HG02571 (cell line): ENCODE results near the gene COX8A.

Source experiments
- ATAC-seq: cut with Tn5 transposase; IDR thresholded peaks from one replicate; pipeline ENCODE4 v1.9.1; 2021; ENCODE audit warnings: mild to moderate bottlenecking, moderate library complexity; ENCODE audit not compliant: unreplicated experiment

The COX8A gene

GRCh38 chr11:64001484-64002420 is 27.3 kb downstream of the COX8A start:
- no peak for ATAC-seq

DNA sequence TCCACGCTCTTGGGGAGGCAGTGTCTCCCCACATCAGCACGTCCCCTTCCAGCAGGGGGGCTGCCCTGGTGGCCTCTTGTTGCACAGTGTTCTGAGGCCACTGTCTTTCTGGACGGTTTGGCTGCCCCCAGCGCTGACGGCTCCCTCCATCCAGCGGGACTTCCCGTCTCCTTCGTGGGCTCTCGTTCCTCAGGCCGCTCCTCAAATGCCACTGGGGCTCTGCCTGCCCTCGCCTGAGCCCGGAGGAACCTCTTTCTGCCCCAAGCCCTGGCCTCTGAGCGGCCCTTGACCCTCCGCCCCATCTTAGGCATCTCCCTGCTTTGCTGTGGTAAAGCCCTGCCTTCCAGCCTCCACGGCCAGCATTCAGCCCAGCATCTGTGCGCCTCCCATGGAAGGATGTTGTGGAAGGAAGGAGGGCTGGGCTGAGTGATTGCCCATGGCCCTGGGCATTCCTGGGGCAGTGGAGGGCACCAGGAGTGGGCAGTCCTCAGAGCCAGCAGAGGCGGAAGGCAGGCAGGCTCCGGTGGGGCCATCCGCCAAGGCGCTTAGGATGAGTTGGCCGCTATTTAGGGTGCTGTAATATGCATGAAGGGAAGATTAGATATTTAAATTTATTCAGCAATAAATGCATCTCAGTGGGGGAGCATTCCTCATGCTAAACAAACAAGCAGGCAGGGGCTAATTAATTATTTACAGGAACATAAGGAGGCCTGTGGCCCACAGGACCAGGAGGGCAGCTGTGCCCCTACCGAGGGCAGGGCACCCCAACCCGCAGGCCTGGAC is 29.6 kb downstream of the COX8A start:
- no peak for ATAC-seq

GRCh38 chr11:64004590-64004984 is 30.2 kb downstream of the COX8A start:
- no peak for ATAC-seq

DNA sequence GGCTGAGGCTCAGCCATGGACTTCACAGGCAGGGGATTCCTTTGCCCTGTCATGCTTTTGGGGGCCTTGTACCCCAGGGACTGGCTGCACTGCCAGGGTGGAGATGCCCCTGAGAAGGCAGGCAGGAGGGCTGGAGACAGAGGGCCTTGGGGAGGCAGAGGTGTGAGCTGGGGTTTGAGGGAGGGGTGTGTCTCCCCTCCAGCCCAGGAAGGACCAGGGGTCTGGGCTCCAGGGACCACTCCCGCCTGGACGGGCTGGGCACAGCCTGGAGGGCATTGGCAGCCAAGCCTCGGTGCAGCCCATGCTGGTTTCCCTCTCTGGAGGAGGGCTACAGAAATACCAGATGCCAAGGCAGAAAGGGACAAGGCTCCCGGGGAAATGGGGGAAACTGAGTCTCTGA is 31.3 kb downstream of the COX8A start:
- ATAC-seq, result no peak

DNA sequence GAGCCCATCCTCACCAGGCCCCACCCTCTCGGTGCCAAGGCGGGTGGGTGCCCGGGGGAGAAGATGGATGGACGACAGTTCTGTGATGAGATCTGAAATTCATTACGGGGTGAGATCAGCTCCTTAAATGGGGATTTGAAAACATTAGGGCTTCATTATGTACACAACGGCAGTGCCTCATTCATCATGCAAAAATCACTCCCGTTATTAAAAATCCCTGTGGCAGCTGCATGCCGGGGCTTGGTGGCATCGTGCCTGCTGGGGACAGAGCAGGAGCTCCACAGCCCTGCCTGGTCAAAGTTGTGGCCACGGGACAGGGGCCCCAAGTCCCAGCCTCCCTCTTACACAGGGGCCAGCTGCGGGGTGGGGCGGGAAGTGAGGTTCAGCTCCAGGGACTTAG is 32.0 kb downstream of the COX8A start:
- no peak for ATAC-seq

GRCh38 chr11:64007160-64007628 is 32.8 kb downstream of the COX8A start:
- no peak for ATAC-seq

- no peak for ATAC-seq
These were observed 33.3 kb downstream of the COX8A start for GRCh38 chr11:64007629-64008282.

GRCh38 chr11:64008283-64008913 is 34.0 kb downstream of the COX8A start:
- no peak for ATAC-seq

DNA sequence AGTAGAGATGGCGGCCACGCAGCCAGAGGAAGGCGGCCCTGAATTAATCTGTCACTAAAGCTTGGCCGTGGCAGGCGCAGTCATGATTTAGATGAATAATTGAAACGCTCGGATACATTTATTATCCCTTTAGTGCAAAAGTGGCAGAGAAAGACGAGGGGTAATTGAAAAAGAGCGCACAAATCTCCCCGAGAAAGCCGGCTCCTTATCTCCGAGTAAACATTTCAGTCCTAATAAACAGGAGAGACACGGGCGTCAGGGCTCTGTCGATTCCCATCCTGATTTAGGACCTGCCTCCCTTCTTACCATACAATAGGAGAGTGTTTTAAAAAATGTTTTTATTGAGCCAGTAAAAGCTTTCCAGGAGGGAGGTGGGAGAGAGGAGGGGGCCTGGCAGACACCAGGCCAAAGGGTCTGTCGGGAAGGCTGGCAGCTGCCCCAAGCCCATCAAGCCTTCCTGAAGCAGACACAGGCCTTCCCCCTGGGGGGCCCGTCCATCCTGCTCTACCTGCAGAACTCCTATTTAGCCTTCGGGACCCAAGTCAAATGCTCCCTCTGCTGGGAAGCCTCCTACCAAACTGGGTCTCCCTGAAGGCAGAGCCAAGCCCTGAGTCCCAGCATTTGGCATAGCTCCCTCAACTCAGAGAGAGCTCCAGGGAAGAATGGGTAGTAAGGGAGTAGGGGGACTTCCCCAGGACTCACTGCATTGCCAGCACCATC is 34.7 kb downstream of the COX8A start:
- ATAC-seq, result no peak

- ATAC-seq, result no peak
These were observed 35.3 kb downstream of the COX8A start for GRCh38 chr11:64009710-64010109.

DNA sequence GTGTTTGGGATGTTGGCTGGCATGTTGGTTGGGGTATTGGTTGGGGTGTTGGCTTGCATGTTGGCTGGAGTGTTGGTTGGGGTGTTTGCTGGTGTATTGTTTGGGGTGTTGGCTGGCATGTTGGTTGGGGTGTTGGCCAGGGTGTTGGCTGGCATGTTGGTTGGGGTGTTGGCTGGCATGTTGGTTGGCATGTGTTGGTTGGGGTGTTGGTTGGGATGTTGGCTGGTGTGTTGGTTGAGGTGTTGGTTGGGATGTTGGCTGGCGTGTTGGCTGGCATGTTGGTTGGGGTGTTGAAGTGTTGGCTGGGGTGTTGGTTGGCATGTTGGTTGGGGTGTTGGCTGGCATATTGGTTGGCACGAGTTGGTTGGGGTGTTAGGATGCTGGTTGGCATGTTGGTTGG is 36.4 kb downstream of the COX8A start:
- no peak for ATAC-seq

GRCh38 chr11:64011371-64011770 is 37.0 kb downstream of the COX8A start:
- ATAC-seq, result no peak

DNA sequence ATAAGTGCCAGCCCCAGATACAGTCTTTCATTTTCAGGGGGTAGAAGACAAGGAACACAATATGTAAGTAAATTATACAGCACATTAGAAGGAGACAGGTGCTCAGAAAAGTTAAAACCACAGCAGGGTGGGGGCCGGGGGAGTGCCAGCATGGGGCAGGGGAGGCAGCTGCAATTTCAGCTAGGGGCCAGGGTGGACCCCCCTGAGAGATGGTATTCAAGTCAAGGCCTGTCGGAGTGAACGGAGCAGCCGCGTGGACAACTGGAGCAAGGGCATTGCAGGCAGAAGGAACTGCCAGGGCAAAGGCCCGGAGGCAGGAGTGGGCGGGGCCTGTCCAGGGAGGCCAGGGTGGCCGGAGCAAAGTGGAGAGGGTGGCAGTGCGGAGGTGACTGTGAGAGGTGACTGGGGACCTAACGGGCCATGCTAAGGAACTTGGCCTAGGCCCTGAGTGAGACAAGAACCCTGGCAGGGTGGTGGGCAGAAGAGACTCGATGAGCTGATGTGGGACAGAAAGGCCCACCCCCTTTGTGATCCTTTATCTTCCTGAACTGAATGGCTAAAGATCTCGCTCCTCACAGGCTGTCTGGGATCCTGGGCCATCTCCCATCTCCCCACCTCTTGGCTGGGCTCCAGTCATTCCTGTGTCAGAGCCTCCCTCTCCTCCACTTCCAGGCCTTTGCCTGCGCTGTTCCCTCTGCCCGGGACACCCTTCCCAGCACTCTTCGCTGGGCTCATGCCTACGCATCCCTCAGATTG is 38.9 kb downstream of the COX8A start:
- ATAC-seq, result no peak

- ATAC-seq, result no peak
These were observed 39.9 kb downstream of the COX8A start for GRCh38 chr11:64014356-64014755.

DNA sequence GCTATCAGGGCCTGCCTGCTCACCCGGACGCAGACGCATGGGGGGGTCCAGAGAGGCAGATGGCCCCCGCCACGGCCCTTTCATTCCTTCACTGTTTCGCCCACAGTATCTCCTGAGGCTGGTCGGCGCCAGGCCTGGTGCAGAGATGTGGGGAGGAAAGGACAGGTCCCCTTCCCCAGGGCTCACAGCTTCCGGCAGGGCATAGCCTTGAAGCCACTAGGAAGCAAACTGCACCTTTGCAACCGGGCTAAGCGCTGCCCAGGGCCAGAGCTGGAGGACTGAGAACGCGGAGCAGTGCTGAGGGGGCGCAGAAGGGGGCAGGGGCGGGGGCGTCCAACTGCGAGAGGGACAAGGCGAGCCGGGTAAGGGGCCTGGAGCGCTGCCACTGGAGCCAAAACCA is 41.1 kb downstream of the COX8A start:
- ATAC-seq, result no peak

DNA sequence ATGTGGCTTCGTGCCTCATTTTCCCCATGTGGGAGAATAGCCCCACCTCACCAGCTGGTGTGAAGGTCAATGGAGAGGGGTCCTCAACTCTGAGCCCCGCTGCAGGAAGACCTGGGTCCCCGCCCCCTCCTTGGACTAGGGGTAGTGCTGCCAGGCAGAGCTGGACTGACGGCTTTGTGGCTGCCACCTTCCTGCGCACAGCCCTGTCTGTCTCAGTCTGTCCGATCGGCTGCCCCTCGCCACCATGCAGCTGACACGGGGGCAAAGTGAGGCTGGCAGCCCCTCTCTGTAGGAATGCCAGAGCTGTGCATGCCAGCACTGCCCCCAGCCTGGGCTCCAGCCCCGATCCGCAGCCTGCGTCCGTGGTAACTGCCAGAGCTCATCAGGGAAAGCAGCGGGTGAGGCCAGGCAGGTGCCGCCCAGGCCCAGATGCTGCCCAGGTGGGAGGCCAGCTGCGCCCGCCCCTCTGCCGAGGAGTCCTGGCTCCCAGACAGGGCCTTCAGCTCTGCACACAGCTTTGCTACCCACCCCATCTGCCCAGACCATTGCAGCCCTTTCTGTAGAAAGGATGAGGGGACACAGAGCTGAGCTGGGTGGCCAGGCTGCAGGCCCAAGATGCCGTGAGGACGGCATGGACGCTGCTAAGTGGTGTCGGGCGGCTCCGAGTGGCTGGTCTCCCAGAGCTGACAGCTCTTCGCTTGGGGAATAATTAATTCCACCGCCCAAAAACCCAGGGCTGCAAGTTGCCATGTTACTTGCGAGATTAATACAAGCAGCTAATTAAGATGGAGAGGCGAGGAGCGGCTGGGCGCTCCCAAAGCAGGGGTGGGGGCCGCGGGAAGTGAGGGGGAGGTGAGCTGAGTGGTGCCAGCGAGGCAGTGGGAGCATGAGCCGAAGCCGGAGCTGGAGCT is 41.8 kb downstream of the COX8A start:
- ATAC-seq, result no peak

DNA sequence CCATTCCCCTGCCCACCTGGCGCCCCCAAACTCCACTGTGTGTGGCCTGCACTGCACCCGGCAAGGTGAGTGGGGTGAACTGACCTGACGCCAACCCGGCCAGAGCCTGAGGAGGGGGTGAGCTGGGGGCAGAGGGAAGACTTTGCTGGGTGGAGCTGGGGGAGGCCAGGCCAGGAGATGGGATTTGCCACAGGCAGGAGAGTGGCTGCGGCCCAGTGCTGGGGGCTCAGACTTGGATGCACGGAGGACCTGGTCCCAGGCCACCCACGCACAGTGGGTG is 43.5 kb downstream of the COX8A start:
- no peak for ATAC-seq

- ATAC-seq, result no peak
These were observed 43.9 kb downstream of the COX8A start for GRCh38 chr11:64018310-64018709.
